Fibroblast of skin of left quadriceps (primary cell): ENCODE measurements around the gene TMEM184B.
"Not testable (repeated sequence)": the region's sequence is repeated elsewhere in the genome, so short reads cannot be mapped to it uniquely, and the experiment has no call there.

Experiments used
- DNase-seq, 2 experiments: peaks; one replicate each; pipeline ENCODE4 v3.0.0-alpha.2; 2013; ENCODE audit warnings: low read depth in 2 of 2

TMEM184B gene

DNA sequence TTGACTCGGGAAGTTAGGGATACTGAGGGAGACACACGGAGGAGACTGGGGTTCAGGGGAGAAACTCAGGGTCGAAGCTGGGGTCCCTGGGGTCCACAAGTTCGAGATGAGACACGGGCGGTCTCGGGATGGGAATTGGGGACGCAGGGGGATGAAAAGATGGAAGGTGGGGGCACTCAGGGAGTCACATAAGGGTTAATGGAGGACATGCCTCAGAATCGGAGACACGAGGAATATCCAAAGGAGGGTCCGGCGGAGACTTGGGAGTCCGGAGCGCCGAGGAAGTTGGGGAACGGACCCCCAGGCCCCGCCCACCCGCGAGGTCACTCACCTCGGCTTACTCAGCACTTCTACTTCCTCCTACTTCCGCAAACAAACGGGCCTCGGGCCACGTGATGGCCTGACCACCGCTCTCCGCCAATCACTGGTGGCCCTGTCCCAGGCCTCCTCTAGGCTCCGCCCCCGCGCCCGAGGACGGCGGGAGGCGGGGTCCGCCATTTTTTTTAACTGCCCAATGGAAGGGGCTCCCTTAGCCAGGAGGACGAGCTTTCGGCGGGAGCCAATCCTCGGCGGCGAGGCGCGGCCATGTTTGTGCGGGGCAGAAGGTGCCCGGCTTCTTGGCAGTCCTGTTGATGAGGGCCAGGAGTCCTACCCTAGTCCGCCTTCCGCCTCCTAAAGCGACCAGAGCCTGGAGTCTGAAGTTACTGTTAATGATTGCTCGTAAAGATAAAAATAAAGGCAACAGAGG lies 91.2 kb downstream of the TMEM184B start, which contains the start of gene PLA2G6:
Gene PLA2G6, minus strand, starts transcription at position 378 of the 748 bp plus-strand sequence. CDS start 12,404 bp downstream, outside the sequence.
- peak; percentile 97 for DNase-seq

DNA sequence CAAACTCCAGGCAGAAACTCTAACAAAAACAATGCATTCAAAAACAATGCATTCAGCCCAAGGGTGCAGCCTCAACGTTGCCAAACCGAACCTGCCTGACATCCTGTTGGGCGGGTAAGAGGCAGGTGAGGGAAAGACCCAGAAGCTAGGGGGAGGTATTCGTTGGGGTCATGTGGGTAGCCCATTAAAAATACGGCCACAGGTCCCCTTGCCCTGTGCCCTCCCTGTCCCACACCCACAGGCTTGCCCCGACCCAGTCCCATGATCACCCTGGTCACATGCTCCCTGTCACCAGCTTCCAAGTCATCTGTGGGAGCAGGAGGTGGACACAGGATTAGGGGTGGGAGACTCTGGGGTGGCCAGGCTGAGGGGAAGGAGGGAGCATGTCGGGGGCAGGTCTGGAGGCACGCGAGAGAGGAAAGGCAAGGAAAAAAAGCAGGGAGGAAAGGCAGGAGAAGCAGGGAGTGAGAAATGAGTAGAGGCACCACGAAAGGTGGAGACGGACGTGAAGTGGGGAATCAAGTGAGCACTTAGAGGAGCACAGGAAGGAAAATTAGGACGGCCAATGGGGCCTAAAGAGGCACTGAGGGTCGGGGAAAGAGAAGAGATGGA lies 91.9 kb downstream of the TMEM184B start:
- no peak for DNase-seq

- not testable (repeated sequence) for DNase-seq
Measured at GRCh38 chr22:38178605-38178937, 94.2 kb downstream of the TMEM184B start.

- peak in 1 of 2 experiments; percentile 39 for DNase-seq
Measured at GRCh38 chr22:38177926-38178604, 94.7 kb downstream of the TMEM184B start.

DNA sequence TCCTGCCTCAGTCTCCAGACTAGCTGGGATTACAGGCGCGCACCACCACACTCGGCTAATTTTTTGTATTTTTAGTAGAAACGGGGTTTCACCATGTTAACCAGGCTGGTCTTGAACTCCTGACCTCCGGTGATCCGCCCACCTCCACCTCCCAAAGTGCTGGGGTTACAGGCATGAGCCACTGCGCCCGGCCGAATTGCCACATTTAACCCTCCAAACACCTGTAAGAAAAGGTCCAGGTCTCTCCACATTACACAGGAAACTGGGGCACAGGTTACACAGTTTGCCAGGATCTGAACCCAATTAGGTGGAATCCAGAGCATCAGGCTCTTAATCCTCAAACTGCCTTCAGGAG lies 95.3 kb downstream of the TMEM184B start:
- DNase-seq, result not testable (repeated sequence)

- no peak for DNase-seq
Measured at GRCh38 chr22:38177044-38177443, 95.8 kb downstream of the TMEM184B start.

DNA sequence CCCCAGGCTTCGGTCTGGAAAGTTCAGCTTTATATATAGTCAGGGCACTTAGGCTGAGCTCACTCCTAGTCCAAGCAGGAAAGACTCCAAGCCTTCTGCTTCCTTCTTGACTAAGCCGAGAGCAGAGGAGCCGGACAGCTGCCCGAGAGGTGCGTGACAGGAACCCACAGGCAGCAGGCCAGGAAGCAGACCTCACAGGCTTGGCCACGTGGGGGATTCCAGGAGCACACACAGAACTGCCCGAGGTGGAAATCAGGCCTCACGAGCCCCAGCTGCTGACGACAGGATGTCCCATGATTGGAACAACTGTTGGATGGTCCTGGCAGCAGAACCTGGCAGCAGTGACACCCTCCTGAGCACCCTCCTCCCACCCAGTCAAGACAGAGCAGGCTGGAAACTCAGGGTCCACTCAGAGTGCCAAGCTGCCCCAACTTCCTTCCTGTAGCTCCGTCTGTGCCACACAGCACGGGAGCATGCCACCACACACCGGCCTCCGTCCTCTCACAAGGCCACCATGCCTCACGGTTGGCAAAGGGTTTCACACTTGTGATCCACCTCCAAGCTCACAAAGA lies 96.6 kb downstream of the TMEM184B start:
- DNase-seq, result peak in 1 of 2 experiments; percentile 16

DNA sequence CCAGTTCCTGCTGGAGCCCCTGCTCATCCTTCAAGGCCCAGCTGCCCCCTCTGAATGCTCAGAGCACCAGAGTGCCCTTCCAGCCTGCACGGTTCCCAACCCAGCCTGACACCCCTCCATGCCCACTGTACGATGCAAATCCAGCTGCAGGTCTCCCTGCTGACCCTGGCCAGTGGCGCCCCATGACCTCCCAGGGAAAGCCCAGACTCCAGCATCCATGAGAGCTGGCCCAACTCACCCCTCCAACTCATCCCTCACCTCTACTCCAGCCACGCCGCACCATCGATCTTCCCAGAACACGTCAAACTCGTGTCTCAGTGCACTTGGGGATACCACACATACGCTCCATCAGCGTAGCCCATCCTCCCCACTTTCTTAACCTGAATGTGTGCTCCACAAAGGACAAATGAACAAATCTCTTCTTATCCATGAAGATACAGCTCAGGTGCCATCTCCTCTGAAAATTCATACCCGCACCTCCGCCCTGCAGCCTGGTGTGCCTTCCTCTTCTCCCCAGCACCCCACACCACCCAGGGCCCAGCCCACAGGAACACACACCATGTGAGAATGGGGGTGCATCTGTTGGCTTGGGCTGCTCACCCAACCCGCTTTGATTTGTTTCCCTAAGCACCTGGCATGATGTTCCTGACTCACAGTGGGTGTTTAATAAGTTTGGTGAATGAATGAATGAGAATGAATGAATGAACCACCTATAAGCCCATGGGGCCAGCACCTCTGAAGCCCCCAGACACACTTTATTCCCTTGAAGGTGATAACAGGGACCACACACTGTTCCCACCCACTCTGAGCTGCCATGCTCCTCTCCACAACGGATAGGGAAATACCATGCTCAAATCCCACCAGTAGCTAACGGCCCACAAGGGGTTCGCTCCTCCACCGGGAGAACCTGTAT lies 97.3 kb downstream of the TMEM184B start:
- no peak for DNase-seq

DNA sequence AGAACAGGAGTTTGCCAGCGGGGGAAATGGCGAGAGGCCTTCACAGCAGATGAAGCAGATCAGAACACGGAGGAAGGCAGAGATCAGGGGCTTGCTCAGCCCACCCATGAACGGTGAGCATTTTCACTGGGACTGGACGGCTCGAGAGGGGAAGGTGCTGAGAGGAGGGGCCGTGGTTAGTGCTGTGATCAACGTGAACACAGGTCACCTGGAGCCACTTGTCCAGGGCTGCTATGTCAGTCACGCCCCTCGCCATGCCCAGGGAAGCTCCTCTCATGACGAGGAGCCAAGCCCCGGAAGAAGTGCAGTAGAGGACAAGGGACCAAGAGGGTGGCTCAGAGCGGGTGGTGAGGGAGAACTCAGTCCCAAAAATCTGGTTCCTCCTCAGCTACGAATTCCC lies 98.2 kb downstream of the TMEM184B start:
- DNase-seq, result no peak

GRCh38 chr22:38173641-38173906 lies 99.2 kb downstream of the TMEM184B start:
- DNase-seq, result no peak

- no peak for DNase-seq
Measured at GRCh38 chr22:38172832-38173640, 99.8 kb downstream of the TMEM184B start.

DNA sequence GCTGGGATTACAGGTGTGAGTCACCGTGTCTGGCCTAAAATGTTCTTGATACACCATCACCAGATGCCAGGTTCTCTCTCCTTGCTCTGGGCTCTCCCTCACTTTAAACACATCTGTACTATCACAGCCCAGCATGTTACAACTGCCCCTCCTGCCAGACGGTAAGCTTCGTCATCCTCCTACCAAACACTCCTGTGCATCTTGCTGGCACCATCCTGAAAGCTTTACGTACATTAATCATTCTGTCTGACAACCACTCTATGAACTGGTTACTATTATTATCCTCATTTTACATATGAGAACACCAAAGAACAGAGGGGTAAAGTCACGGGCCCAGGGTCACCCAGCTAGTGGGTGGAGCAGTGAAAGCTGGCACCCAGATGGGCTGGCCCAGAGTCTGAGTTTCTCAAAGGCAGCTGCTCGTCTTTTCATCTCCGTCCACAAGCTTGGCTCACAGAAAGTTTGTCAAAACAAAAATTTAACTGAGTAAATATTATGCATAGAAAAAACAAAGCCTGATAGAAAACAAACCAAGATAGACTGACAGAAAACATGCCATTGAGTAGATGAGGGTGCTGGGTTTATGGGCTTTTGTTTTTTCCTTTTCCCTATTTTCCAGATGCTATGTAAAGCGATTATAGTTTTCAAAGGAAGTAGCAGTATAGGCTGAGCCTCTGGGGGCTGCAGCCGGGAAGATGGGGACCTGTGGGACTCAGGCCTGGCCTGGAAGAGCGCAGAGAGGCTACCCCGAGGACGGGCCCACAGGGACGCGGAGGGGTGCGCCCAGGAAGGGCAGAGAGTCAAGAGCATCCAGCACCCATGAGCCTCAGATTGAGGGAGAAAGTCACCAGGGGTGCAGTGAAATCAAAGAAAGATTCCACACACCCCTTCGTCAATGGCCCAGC lies 100.6 kb downstream of the TMEM184B start:
- DNase-seq, result no peak

DNA sequence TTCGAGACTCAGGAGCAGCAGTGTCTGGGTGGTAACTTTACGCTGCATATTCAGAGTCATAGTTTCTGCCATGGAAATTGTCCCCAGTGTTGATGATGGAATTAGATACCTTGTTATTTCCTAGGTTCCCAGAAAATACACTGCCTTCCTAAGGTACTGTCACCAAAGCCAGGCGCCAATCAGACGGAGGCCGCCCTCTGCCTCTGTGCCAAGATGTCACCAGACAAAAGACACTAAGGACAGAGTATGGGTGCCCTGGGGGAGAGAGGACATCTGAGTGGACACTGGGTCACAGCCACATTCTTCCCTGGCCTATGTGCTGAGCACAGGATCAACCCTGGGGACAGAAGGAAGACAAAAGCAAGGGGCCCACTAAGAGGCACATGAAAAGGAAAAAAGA lies 102.3 kb downstream of the TMEM184B start:
- DNase-seq, result no peak
